Muscle layer of colon (tissue), 2 donors: ENCODE measurements around the gene CENPO.

Experiments used
- H3K27ac ChIP-seq: one replicate; pipeline ENCODE4 v1.7.0; 2013; ENCODE audit warnings: low read depth, mild to moderate bottlenecking, low read length, moderate library complexity
- H3K27me3 ChIP-seq, 2 donors: one replicate each; pipeline ENCODE4 v1.7.0; 2013; ENCODE audit warnings: low read length in 2 of 2, mild to moderate bottlenecking in 2 of 2; ENCODE audit not compliant: insufficient read depth in 2 of 2, control insufficient read depth in 1 of 2
- H3K36me3 ChIP-seq: one replicate; pipeline ENCODE4 v1.7.0; 2013; ENCODE audit warnings: mild to moderate bottlenecking, low read length; ENCODE audit not compliant: insufficient read depth
- H3K4me1 ChIP-seq: one replicate; pipeline ENCODE4 v1.7.0; 2013; ENCODE audit warnings: mild to moderate bottlenecking, low read length; ENCODE audit not compliant: insufficient read depth
- H3K4me3 ChIP-seq, 2 donors: one replicate each; pipeline ENCODE4 v1.7.0; 2013; ENCODE audit warnings: low read length in 2 of 2, low read depth in 1 of 2, mild to moderate bottlenecking in 1 of 2, moderate library complexity in 1 of 2
- H3K9ac ChIP-seq: one replicate; pipeline ENCODE4 v1.7.0; 2013; ENCODE audit warnings: low read length
- H3K9me3 ChIP-seq: one replicate; pipeline ENCODE4 v1.7.0; 2013; ENCODE audit warnings: mild to moderate bottlenecking, low read length
- donor health status: abdominal sarcoma.
- donor health status: Adenocarcinoma of cecum.

The CENPO gene

DNA sequence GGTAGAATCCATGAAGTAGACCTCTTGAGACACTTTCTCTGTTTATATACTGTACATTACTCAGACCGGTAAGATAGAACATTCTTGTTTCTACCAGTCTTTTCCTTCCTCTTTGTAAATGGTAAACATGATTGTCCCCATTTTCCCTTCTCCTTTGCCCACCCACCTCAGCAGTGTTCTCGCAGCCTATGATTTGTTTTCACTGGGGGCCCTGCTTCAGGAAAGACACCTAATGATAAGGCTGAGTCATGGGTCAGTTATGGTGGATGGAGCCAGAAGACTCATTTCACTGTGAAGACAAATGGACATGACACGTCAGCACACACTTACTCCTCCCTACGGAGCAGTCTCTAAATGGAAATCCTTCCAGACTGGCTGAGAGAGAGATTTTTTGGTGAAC is 23.7 kb downstream of the CENPO start:
- H3K4me1 ChIP-seq, result no peaks in the 10 kb centered on the region
- no peak overlapping the region for H3K9ac ChIP-seq
- no peaks in the 10 kb centered on the region for H3K9me3 ChIP-seq
- H3K4me3 ChIP-seq, result no peak overlapping the region
- H3K27me3 ChIP-seq, result no peaks in the 10 kb centered on the region
- H3K36me3 ChIP-seq, result peaks cover 11% of the 10 kb centered on the region
- H3K27ac ChIP-seq, result no peak overlapping the region

DNA sequence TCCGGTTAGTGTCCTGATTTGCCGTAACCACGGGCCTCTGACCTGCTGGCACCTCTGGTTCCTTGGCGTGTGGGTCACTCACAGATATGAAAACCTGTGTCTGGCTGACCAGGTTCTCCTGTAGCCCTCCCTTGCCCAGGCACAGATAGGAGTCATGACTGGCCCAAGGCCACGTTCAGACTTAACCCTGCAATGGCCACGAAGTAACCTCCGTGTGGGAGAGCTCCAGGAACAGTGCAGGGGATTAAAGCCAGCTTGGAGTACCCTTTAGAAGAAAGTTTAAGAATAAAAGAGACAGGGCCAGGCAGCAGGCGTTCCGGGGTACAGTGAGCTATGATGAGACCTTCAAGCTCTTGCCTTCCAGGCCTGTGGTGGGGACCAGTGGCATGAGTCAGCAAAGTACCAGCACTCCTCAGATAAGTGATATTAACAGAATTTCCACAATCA is 25.5 kb downstream of the CENPO start:
- Histone ChIP-seq H3K27me3 (no peaks in the 10 kb centered on the region), H3K9ac (no peak overlapping the region), H3K4me1 (no peaks in the 10 kb centered on the region), H3K9me3 (no peaks in the 10 kb centered on the region), H3K4me3 (no peak overlapping the region), H3K27ac (no peak overlapping the region), H3K36me3 (peaks cover 11% of the 10 kb centered on the region)

DNA sequence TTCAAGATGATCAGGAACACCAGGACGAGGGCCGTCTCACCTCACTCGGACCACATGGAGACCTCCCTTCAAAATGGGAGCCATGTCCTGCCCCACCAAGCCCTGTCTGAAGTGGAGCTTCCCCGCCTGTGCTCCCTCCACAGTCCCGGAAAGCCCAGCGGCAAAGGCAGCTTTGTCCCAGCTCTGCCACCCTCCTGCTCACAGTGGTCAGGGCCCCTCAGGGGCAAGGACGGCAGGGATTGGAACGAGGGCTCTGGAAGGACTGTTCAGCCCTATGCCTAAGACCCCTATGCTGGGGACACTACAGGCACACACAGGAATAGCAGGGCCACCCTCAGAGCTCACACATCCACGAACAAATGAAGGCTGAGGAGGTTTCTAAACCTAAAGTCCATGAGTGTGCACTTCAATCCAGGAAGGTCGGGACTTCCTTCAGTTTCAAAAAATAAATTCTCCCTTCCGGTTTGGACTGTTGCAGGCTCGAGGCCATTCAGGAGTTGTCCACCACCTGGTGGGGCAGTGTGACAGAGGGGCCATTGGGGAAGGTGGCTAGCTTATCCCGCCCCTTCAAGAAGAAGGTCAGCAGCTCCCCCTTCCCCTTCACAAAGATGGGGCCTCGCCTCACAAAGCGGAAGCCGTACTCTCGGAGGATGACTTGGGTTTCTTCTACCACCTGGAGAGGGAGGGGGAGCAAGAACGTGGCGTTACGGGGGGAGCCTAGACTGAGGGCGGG is 26.4 kb downstream of the CENPO start:
- Histone ChIP-seq H3K4me1 (no peaks in the 10 kb centered on the region), H3K27ac (no peak overlapping the region), H3K9me3 (no peaks in the 10 kb centered on the region), H3K27me3 (no peaks in the 10 kb centered on the region), H3K4me3 (no peak overlapping the region), H3K36me3 (peaks cover 11% of the 10 kb centered on the region), H3K9ac (no peak overlapping the region)

DNA sequence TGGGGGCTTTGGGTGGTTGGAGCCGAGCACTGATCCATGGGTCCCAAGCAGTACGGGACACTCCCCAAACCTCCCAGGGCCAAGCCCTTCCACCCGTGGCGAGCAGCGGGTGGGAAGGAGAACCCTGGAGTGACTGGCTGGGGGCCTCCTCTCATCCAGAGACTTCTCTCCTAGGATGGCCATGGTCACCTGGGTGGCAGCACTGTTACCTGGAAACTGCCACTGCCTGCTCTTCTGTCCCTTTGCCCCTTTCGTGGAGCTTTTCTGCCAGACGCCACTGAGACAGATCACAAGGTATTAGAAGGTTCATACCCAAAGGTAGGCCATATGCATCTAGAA is 26.9 kb downstream of the CENPO start:
- Histone ChIP-seq H3K9me3 (no peaks in the 10 kb centered on the region), H3K9ac (no peak overlapping the region), H3K36me3 (peaks cover 10% of the 10 kb centered on the region), H3K27me3 (no peaks in the 10 kb centered on the region), H3K4me3 (no peak overlapping the region), H3K4me1 (no peaks in the 10 kb centered on the region), H3K27ac (no peak overlapping the region)

- Histone ChIP-seq H3K9me3 (no peaks in the 10 kb centered on the region), H3K27me3 (no peaks in the 10 kb centered on the region), H3K9ac (no peak overlapping the region), H3K4me3 (no peak overlapping the region), H3K27ac (no peak overlapping the region), H3K4me1 (no peaks in the 10 kb centered on the region), H3K36me3 (peaks cover 4% of the 10 kb centered on the region)
Measured at GRCh38 chr2:24820598-24821432, 27.6 kb downstream of the CENPO start.

GRCh38 chr2:24821433-24821891 is 28.2 kb downstream of the CENPO start:
- H3K4me3 ChIP-seq, result no peak overlapping the region
- no peaks in the 10 kb centered on the region for H3K9me3 ChIP-seq
- no peaks in the 10 kb centered on the region for H3K27me3 ChIP-seq
- no peak overlapping the region for H3K9ac ChIP-seq
- H3K36me3 ChIP-seq, result peaks cover 4% of the 10 kb centered on the region
- H3K27ac ChIP-seq, result no peak overlapping the region
- no peaks in the 10 kb centered on the region for H3K4me1 ChIP-seq

DNA sequence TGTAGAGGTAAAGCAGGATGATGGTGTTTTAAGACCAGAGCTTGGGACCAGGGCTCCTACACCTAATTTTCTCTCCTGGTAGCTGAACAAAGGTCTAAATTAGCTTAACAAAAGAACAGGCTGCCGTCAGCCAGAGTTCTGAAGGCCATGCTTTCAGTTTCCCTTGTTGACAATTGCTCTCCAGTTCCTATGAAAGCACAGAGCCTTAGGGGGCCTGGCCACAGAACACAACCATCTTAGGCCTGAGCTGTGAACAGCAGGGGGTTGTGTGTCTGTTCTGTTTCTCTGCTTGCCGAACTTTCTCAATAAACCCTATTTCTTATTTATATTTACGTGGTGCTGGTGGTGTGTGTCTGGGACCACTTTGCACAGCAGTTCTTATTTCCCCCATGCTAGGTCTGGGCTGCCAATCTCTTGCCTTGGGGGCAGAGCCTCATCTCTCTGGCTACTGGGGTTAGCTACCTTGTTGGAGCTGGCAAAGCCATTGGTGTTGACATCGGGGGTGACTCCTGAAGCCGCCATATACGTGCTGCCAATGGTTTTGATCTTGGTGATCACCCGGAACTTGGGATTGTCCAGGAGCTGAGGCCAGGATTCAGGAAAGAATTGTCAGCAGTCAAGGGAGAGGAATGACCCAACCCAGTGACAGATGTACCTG is 29.0 kb downstream of the CENPO start:
- Histone ChIP-seq H3K4me3 (no peak overlapping the region), H3K27me3 (no peaks in the 10 kb centered on the region), H3K36me3 (peaks cover 4% of the 10 kb centered on the region)

GRCh38 chr2:24824071-24824588 is 30.9 kb downstream of the CENPO start:
- H3K27me3 ChIP-seq, result no peaks in the 10 kb centered on the region
- H3K36me3 ChIP-seq, result peaks cover 4% of the 10 kb centered on the region
- H3K4me1 ChIP-seq, result peaks cover 4% of the 10 kb centered on the region
- no peak overlapping the region for H3K4me3 ChIP-seq
- H3K9me3 ChIP-seq, result no peaks in the 10 kb centered on the region
- no peak overlapping the region for H3K9ac ChIP-seq
- no peak overlapping the region for H3K27ac ChIP-seq

More for the DNA sequence above, 29.0 kb downstream of the CENPO start:
- H3K27ac ChIP-seq, result no peak overlapping the region
- no peaks in the 10 kb centered on the region for H3K4me1 ChIP-seq
- H3K9me3 ChIP-seq, result no peaks in the 10 kb centered on the region
- H3K9ac ChIP-seq, result no peak overlapping the region

- no peak overlapping the region for H3K4me3 ChIP-seq
- H3K36me3 ChIP-seq, result no peaks in the 10 kb centered on the region
- peaks cover 4% of the 10 kb centered on the region for H3K4me1 ChIP-seq
- no peak overlapping the region for H3K9ac ChIP-seq
- no peak overlapping the region for H3K27ac ChIP-seq
- no peaks in the 10 kb centered on the region for H3K9me3 ChIP-seq
- H3K27me3 ChIP-seq, result no peaks in the 10 kb centered on the region
Measured at GRCh38 chr2:24824966-24825882, 32.0 kb downstream of the CENPO start.

DNA sequence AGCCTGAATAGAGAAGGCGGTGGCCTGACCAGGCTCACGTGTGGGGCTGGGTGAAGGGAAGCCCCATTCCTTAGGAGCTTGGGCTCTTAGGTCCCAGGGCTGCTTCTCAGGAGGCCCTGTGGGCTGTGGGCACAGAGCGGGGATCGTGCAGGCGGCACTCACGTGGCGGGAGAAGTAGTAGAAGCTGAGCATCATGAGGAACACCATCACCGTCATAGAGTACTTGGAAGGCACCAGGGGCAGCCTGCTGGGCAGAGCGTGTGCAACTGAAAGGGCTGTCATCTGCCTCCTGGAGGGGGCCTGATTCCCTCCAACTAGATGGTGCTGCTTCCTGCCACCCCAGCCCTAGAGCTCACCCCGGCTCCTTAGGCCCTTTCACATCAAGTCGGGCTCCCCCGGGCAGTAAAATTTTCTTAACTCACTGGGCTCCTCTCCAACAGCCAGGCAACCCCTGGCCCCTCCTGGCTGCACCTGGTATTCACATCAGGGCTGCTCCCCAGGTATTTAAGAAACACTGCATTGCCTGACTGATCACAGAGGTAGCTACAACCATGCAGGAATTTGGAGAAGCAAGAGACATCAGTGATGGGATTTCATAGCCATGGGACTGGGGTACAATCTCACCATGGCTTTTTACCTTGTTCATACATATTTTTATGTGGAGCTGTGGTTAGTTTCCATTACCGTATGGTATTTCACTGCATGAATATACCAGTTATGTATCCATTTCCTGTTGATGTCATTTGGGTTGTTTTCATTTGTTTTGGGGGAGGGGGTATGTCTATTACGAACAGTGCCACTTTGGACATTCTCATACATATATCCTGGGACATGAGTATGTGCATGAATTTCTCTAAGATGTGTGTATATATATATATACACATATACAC is 32.9 kb downstream of the CENPO start:
- no peak overlapping the region for H3K27ac ChIP-seq
- H3K4me3 ChIP-seq, result no peak overlapping the region
- peaks cover 4% of the 10 kb centered on the region for H3K4me1 ChIP-seq
- no peaks in the 10 kb centered on the region for H3K9me3 ChIP-seq
- H3K9ac ChIP-seq, result no peak overlapping the region
- no peaks in the 10 kb centered on the region for H3K36me3 ChIP-seq
- H3K27me3 ChIP-seq, result no peaks in the 10 kb centered on the region
